Thoracic aorta (tissue), 2 donors: Measurements from ENCODE around the gene PPP6C. TPM values are rescaled to one million over a fixed set of nuclear protein-coding genes. Genes with fewer than 3 reads are reported as not detected.
"Not testable (repeated sequence)": the region's sequence is repeated elsewhere in the genome, so short reads cannot be mapped to it uniquely, and the experiment has no call there.

Source experiments
- ATAC-seq: fragments of 150-250 bp; one replicate; pipeline ENCODE4 v1.8.0; 2017; ENCODE audit warnings: low read depth; ENCODE audit not compliant: insufficient number of reproducible peaks, low FRiP score
- DNase-seq: peaks from one replicate; pipeline ENCODE4 v3.0.0-alpha.2; 2020; ENCODE audit warnings: low spot score
- H3K27ac ChIP-seq, 2 donors: fragments of 200-600 bp; sonication (generic); 1 replicate in 1 of 2; 2 replicates in 1 of 2; pipeline ENCODE4 v1.5.1; 2016; ENCODE audit warnings: mild to moderate bottlenecking in 2 of 2, moderate library complexity in 2 of 2
- H3K27me3 ChIP-seq: fragments of 200-600 bp; sonication (generic); replicated peaks from 2 replicates; pipeline ENCODE4 v1.6.0; 2016; ENCODE audit warnings: mild to moderate bottlenecking; ENCODE audit not compliant: insufficient read depth
- H3K36me3 ChIP-seq: fragments of 200-600 bp; sonication (generic); one replicate; pipeline ENCODE4 v1.5.1; 2016
- H3K4me1 ChIP-seq, 2 donors: fragments of 200-600 bp; sonication (generic); 1 replicate in 1 of 2; 2 replicates in 1 of 2; pipeline versions ENCODE4 v1.5.1 to v1.6.0; 2016; ENCODE audit warnings: low read depth in 2 of 2, mild to moderate bottlenecking in 1 of 2; ENCODE audit not compliant: control insufficient read depth in 1 of 2
- H3K4me3 ChIP-seq: fragments of 200-600 bp; sonication (generic); 2 replicates; pipeline ENCODE4 v1.5.1; 2016; ENCODE audit warnings: mild to moderate bottlenecking
- H3K9me3 ChIP-seq: fragments of 200-600 bp; sonication (generic); 2 replicates; pipeline ENCODE4 v1.5.1; 2016
- CTCF ChIP-seq: fragments of 200-600 bp; sonication (generic); IDR thresholded peaks from one replicate; pipeline ENCODE4 v1.5.1; 2019; ENCODE audit warnings: antibody characterized with exemption
- total RNA-seq, 2 donors: library from RNA; depleted of rRNA; stranded (reverse); fragments of >200 nt; gene quantifications; one replicate each; pipeline versions ENCODE4 v1.1.0 to v1.2.3, GENCODE V29; 2016

Gene PPP6C
- total RNA-seq, 2 donors from 2014 or later, result 33.9 to 34.9 TPM

GRCh38 chr9:125183561-125183960 is 6.0 kb downstream of the PPP6C start:
- TF ChIP-seq CTCF, result no peak
- H3K4me3 ChIP-seq, result peak overlapping the region; percentile 43
- peak overlapping the region; percentile 82 to 86 for H3K27ac ChIP-seq
- no peaks in the 10 kb centered on the region for H3K9me3 ChIP-seq
- no peaks in the 10 kb centered on the region for H3K36me3 ChIP-seq
- ATAC-seq (no peak), DNase-seq (no peak)
- peaks cover 48 to 65% of the 10 kb centered on the region in 2 donors for H3K4me1 ChIP-seq
- H3K27me3 ChIP-seq, result no peaks in the 10 kb centered on the region

GRCh38 chr9:125183054-125183453 is 6.5 kb downstream of the PPP6C start:
- Histone ChIP-seq H3K27ac (peak overlapping the region; percentile 82 to 86), H3K4me1 (peaks cover 43 to 61% of the 10 kb centered on the region in 2 donors), H3K9me3 (no peaks in the 10 kb centered on the region), H3K4me3 (peak overlapping the region; percentile 43), H3K36me3 (no peaks in the 10 kb centered on the region), H3K27me3 (no peaks in the 10 kb centered on the region)
- DNase-seq, result no peak
- ATAC-seq, result peak; percentile 32
- TF ChIP-seq CTCF, result no peak

- Histone ChIP-seq H3K4me1 (peaks cover 32 to 48% of the 10 kb centered on the region in 2 donors), H3K27ac (peak overlapping the region in 1 of 2 donors; percentile 86)
- DNase-seq, ATAC-seq, H3K9me3 ChIP-seq, H3K27me3 ChIP-seq, H3K4me3 ChIP-seq, H3K36me3 ChIP-seq: not testable (repeated sequence)
Observed at GRCh38 chr9:125181756-125182155, 7.8 kb downstream of the PPP6C start.

GRCh38 chr9:125180876-125181275 is 8.7 kb downstream of the PPP6C start:
- Histone ChIP-seq H3K4me3 (no peak overlapping the region), H3K36me3 (no peaks in the 10 kb centered on the region), H3K27me3 (no peaks in the 10 kb centered on the region), H3K4me1 (peaks cover 25 to 39% of the 10 kb centered on the region in 2 donors), H3K9me3 (no peaks in the 10 kb centered on the region), H3K27ac (no peak overlapping the region)
- DNase-seq, result no peak
- TF ChIP-seq CTCF, result no peak
- ATAC-seq, result no peak

GRCh38 chr9:125179776-125180175 is 9.8 kb downstream of the PPP6C start:
- not testable (repeated sequence) for H3K4me3 ChIP-seq, H3K27me3 ChIP-seq, H3K9me3 ChIP-seq, H3K36me3 ChIP-seq, H3K27ac ChIP-seq, DNase-seq, ATAC-seq
- peaks cover 16 to 28% of the 10 kb centered on the region in 2 donors for H3K4me1 ChIP-seq

- H3K27ac ChIP-seq, result no peak overlapping the region
- no peak overlapping the region for H3K4me3 ChIP-seq
- no peak for ATAC-seq
- no peaks in the 10 kb centered on the region for H3K9me3 ChIP-seq
- H3K4me1 ChIP-seq, result peaks cover 8 to 12% of the 10 kb centered on the region in 2 donors
- no peaks in the 10 kb centered on the region for H3K27me3 ChIP-seq
- TF ChIP-seq CTCF, result no peak
- DNase-seq, result no peak
- H3K36me3 ChIP-seq, result no peaks in the 10 kb centered on the region
Observed at GRCh38 chr9:125177888-125178287, 11.7 kb downstream of the PPP6C start.
